Inferior parietal cortex (tissue), 1 donor: ENCODE results near the gene MYLK4.

Experiments
- DNase-seq: peaks from one replicate; pipeline ENCODE4 v3.0.0-alpha.2; 2016; ENCODE audit errors: extremely low spot score

The MYLK4 gene

GRCh38 chr6:2734488-2735166 is 16.1 kb downstream of the MYLK4 start:
- no peak for DNase-seq

DNA sequence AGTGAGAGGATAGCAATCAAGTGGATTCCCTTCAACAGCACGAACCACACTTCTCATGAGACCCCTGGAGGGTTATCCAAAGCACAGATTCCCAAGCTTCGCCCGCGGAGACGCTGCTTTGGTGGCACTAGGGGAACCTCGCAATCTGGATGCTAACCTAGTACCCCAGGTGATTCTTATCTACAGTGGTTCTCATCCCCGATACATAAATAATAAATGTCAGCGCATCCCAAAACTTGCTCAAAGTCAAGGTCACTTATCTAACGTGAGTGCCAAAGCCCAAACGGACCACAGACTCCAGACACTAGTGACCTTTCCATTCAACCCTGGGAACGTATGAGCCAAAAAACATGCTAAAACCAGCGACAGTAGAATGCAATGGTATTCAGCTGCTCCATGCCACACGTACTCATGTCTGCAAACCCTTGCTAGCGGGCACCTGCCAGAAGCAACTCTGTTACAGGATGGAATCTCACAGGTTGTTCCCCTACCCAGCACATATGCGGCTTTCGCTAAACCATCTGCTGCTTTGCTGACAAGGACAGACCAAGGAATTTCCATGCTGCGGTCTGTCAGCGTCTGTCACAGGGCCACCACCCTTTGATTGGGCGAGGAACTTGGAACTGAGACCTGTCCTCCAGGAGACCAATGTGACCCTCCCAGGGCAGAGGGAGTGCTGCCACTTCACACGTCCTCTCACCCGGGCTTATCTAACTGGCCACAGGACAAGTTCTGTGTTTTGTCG is 16.8 kb downstream of the MYLK4 start:
- DNase-seq, result no peak

GRCh38 chr6:2733324-2733723 is 17.4 kb downstream of the MYLK4 start:
- DNase-seq, result peak; percentile 65

GRCh38 chr6:2732503-2733089 is 18.1 kb downstream of the MYLK4 start:
- no peak for DNase-seq

DNA sequence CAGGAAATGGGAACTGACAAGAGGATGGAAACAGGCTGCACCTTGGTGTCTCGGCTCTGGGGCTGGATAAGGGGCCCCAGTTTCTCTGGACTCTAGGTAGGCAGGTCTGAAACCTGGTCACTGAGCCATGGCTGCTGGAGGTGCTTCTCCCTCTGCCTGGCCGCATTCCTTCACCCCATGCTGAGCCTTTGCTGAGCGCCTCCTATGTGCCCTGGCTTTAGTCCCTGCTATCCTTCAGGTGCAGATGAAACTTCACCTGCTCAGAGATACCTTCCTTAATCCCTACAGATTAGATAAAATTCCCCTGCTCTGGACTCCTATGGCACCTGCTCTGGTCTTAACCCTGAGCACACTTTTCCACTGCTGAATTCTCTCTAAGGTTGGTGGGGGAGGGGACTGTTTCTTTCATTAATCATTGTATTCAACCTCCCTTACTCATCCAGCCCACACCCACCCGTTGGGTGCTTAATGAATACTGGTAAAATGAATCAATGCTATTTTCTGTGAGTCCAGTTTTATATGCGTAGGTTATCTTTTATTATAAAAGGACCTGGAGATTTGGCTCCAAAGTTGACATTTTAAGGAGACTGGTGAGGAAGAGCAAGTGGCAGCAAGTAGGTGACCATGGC is 19.3 kb downstream of the MYLK4 start:
- DNase-seq, result no peak

DNA sequence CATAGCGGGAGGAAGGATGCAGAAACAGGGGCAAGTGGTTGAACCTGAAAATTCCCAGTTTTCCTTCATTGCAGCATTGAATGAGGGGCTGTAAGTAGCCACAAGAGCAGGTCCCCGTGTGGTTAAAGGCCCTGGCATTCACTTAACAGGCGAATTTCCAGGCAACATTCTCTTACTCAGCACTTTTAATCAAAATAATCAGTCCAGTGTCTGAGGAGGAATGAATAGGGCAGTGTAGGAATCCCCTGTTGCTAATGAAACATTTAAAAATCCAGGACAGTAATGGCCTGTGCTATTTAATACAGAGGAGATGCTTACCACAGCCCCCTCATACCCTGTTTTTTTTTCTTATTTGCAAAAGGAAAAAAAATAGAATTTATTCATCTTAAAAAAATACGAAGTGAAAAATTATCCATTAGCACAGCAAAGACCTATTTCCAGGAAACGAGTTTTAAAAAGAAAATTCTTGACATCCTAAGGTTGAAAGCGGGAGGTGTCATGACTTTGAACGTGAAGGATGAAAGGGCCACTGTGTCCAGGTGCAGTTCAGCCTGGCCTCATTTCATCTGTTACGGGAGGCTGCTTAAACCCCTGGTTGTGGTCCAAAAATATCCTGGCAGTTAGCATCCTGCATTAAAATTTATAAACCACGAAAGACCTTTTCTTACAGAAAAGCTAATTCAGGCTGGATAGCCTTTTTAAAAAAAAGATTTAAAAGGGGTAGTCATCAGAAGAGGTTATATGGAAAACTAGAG is 20.2 kb downstream of the MYLK4 start:
- DNase-seq, result no peak

GRCh38 chr6:2729921-2730320 is 20.8 kb downstream of the MYLK4 start:
- no peak for DNase-seq

GRCh38 chr6:2725999-2726567 is 24.6 kb downstream of the MYLK4 start:
- no peak for DNase-seq

- DNase-seq, result no peak
Measured at GRCh38 chr6:2725364-2725988, 25.2 kb downstream of the MYLK4 start.

- no peak for DNase-seq
Measured at GRCh38 chr6:2721219-2721618, 29.5 kb downstream of the MYLK4 start.

GRCh38 chr6:2719093-2719455 is 31.6 kb downstream of the MYLK4 start:
- DNase-seq, result no peak

DNA sequence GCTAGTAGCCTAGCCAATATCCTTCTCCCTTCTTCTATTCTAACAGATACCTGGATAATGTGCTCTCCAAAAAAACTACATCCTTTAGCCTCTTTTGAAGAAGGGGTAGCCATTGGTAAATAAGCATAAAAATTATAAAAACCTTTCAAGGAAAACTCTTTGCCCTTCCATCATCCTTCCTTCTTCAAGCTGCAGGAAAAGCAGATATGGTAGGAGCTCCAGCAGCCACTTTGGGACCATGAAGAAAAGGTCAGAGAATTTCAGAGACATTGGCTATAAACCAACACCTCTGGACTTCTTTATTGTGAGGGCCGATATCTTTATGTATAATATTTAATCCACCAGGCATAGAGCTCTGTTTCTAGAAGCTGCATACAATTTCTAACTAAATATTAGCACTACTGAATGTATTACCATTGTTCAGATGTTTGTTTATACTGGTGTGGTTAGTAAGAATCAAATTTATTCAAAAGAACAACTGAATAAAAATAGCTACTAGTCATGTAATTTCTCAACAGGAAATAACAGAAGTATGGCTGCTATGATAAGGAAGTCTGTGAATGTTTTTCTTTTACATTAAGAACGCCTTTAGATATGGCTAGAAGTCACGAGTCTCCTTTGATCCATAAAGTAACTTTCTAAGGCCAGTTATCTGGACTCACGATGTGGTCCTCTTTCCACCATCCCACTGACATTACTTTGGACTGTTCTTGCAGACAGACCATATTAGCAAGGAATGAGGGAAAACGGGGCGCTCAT is 32.2 kb downstream of the MYLK4 start:
- no peak for DNase-seq

- DNase-seq, result no peak
Measured at GRCh38 chr6:2716936-2717700, 33.6 kb downstream of the MYLK4 start.

GRCh38 chr6:2715737-2716136 is 35.0 kb downstream of the MYLK4 start:
- no peak for DNase-seq

GRCh38 chr6:2714111-2714895 is 36.4 kb downstream of the MYLK4 start:
- DNase-seq, result no peak

- DNase-seq, result no peak
Measured at GRCh38 chr6:2713473-2714110, 37.1 kb downstream of the MYLK4 start.

DNA sequence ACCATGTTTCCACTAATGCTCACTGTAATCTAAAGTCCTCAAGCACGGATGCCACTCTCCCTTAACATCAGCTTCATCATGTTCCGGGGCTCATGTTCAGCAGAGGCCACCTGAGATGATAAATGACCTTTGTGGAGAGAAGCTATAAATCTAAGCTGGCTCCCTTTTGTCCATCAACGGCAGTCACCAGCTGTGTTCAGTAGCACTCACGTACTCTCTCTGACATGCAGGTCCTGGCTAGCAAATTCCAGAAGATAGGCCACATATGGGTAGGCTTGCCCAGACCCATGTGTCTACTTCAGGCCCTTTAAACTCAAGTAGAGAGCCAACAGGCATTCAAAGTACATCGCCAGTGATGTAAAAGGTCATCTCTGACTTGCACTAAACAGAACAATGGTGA is 38.6 kb downstream of the MYLK4 start:
- no peak for DNase-seq

DNA sequence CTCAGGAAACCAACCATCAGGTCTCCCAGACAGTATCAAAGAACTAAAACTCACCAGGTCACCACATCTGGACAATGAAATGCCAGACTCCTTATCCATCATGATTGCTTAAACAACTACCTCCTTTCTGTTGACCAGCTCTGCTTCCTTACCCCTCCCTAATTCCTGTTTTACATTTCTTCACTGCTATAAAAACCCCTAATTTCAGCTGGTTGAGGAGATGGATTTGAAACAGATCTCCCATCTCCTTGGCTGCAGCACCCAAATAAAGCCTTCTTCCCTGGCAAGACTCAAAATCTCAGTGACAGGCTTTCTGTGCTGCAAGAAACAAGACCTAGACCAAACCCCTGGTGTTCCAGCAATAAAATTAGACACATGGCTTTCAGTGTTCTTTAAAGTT is 40.3 kb downstream of the MYLK4 start:
- no peak for DNase-seq
